CD1c-positive myeloid dendritic cell (primary cell): ENCODE measurements around the gene TCEANC2.
"Not testable (repeated sequence)": the region's sequence is repeated elsewhere in the genome, so short reads cannot be mapped to it uniquely, and the experiment has no call there.

Experiments
- DNase-seq: peaks from one replicate; pipeline ENCODE4 v3.0.0-alpha.2; 2016; ENCODE audit errors: extremely low spot score

Gene TCEANC2

DNA sequence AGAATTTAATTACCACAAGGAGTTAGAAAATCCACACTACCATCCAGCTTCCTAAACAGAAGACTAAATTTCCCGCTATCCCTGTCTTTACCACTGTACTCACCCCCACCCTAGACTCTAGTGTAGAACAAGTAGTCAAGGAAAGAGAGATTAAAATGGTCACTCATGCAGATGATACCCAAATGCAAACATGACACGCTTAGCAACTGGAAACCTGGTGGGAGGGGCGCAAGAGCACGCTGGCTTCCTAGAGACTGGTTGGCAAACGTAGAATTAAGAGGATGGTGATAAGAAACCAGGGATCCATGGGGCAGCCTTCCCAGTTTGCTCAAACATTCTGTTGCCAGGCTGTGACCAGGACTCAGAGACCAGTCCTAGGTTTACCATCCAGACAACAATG lies 25.6 kb upstream of the TCEANC2 start:
- no peak for DNase-seq

DNA sequence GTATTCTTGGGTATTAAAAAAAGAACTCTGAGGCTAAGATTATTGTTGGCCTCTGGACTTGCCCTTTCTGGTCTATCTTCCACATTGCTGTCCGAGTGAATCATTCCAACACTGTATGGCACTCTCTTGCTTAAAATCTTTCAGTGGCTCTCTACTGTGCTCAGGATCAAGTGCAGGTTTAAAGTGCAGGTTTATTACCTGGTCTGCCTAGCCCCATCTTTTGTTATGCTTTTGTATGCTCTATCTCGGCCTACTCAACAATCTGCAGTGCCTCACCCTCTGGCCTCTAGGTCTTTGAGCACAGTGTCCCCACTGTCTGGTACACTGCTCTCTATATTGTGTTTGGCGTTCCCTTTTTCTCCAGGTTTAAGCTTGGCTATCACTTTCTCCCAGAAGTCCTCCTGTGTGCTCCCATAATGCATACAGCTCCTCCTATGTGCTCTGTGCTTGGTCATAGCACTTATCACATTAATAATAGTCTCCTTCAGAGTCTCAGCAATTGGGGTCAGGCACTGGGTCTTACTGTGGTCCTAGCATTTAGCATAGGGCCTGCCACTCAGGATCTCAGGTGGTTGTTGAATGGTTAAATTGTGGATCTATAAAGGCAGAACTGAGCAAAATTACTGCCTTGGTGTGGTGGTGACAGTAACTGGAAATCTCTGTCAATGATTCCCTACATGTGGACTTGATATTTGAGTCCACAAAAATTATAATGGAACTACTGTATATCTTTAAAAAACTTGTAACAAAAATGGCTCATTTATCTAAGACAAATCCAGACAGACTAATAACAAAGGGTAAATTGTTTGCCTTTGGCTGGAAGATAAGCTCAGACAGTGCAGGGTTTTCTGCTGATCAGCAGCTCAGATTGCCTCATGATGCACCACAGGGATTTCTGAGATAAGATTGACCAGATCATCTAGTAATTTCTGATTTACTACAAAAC lies 24.8 kb upstream of the TCEANC2 start:
- DNase-seq = no peak

DNA sequence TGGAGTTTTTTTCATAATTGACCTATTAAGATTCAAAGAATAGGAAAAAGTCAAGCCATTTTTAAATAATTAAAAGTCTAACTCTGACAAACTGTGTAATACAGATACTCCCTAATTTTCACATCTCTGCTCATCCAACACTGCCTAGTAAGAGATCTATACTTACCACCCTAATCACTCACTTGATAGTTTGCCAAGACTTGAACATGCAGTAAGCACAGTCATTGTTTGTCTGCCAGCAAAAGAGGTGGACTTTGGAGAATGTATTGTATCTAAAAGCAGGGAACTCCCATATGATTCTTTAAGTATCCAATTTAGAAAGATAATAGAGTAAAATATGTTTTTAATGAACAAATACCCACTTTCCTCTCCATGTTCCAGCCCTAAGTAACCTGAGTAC lies 15.9 kb upstream of the TCEANC2 start:
- DNase-seq = no peak

DNA sequence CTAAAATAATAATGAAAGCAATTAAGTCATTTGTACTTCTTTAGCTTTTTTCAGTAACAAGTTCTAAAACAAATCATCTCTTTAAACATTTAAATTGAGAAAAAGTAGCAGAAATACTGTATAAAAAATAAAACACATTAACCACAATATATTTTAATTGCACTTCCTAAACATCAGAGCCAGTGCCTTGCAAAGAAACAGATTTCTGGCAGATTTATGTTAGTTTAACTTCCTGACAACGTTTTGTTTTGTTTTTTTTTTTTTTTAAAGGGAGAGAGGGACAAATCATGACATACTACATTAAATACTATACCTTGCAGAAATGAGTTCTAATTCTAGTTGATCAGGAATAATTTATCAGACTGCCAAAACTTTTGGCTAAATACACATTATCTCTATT lies 11.6 kb upstream of the TCEANC2 start:
- no peak for DNase-seq

DNA sequence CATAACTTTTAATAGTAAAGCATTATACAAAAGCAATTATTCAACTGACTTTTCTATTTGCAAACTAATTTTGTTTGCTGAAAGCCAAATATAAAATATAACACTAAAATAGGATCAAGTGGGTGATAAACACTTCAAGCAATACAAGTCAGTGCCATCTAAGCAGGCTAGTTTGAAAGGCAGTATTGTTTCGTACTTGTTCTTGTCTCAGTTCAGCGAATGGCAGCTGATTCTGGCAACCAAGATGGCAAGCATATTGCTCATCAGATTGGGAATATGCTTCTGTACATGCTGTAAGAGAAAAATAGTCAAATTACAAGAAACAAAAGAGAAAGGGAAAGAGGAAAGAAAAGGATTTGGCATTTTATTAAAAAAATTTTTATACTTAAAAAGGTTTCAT lies 7.9 kb upstream of the TCEANC2 start:
- DNase-seq = no peak

DNA sequence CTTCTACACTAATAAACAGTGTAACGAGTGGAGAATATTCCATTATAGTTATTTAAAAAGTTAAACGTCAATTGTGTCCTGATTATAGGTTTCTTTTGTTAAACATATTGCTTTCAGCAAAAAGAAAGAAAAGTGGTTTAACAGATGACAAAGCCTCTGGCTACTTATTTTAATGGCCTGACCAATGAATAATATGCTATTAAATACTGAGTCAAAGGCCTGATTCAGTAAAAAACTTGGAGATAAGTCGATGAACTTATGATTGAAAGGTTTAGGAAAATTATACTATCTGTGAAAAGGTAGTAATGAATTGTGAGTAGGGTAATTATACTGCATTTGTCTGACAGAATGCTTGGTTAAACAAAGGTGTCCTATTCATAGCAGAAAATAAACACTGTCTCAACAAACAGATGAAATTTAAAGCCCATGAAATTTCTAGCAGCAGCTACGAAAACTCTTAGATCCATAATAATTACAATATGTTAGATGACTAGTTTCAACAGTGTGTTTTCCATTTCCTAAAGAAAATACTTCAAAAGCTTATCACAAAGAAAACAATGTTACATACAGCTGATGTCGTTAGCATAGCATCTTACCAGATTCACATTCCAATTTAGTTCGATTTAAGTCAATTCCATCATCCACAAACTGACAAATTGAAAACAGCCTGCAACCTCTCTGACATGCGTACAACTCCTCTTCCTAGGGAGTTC lies 6.6 kb upstream of the TCEANC2 start:
- DNase-seq = no peak

DNA sequence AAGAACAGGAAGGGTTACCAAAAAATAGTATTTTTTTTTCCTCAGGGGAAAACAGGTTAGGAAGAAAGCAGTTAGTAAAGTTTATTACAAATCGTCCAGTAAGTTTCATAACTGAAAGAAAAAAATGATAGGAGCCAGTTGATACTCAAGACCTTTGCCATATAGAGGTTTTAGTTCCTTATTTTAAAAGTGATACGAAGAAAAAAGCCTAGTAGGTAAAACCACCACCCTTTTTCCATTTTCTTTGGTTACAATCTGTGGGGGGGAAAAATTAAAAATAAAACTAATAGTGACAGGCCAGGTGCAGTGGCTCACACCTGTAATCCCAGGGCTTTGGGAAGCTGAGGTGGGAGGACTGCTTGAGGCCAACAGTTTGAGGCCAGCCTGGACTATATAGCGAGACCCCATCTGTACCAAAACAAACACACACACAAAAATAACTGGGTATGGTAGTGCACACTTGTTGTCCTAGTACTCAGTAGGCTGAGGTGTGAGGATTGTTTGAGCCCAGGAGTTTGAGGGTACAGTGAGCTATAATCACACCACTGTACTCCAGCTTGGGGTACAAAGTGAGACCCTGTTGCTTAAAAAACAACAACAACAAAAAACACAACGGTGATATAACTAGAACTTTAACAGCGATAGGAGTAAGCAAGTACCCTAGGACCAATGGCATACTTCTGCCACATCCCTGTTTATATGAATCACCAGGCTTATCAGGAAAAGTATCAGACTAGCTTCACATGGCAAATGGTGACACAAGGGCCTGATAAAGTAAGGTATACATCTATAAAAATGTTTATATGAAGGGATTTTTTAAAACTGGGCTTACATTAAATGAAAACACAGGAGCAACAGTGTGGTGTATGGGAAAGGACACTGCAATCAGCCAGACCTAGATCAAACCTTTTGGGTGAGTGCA lies 5.8 kb upstream of the TCEANC2 start:
- peak; percentile 5 for DNase-seq

DNA sequence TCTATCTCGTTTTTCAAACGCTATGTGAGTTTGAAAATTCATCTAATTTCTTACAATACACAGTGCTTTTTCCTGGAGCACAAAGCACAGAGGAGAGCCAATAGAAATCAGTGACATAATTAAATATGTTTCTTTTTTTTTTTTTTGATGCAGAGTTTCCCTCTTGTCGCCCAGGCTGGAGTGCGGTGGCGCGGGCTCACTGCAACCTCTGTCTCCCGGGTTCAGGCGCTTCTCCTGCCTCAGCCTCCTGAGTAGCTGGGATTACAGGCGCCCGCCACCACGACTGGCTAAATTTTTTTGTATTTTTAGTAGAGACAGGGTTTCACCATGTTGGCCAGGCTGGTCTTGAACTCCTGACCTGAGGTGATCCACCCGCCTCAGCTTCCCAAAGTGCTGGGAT lies 3.0 kb upstream of the TCEANC2 start:
- not testable (repeated sequence) for DNase-seq

DNA sequence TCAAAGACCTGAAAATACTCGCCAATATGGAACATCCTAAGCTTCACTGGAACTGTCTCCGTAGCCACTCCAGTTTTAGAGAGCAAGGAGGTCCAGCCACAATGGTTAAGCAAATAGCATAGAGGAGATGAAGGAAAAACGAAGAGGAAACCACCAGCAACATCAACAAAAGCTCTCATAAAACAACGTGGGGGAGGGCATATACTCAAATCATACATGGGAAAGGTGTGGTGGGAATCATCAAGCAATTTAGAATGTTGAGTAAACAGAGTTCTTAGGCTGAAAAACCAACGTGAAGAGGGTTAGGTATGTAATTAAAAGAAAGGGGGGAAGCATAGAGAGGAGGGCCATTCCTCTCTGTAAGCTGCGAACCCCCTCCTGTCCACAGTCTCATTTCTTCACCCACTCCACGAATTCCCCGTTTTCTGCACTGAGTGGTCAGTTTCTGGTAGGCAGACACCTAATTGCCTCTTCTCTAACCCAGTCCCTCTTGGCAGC lies 1.4 kb upstream of the TCEANC2 start:
- peak; percentile 2 for DNase-seq

DNA sequence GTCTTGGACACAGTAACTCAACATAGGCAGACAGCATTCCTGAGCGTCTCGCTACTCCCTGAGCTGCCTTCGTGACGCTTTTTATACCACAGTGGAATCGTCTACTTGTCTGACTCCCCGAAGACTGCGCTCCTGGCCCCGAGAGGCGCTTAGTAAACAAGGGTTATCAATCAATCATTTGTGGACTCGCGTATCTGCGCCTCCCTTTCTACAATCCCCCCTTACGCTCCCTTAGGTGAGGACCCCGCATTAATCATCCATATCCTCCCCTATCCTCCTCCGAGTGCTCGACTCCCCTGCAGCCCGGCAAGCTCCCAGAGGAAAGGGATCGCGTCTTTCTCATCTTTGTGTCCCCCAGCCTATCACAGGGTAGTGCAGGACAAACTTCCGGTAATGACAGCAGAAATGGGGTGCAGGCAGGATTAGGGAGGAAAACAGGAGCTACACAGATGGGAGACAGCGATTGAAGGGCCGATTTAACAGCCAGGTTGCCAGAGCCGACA lies 926 bp upstream of the TCEANC2 start:
- peak; percentile 64 for DNase-seq

DNA sequence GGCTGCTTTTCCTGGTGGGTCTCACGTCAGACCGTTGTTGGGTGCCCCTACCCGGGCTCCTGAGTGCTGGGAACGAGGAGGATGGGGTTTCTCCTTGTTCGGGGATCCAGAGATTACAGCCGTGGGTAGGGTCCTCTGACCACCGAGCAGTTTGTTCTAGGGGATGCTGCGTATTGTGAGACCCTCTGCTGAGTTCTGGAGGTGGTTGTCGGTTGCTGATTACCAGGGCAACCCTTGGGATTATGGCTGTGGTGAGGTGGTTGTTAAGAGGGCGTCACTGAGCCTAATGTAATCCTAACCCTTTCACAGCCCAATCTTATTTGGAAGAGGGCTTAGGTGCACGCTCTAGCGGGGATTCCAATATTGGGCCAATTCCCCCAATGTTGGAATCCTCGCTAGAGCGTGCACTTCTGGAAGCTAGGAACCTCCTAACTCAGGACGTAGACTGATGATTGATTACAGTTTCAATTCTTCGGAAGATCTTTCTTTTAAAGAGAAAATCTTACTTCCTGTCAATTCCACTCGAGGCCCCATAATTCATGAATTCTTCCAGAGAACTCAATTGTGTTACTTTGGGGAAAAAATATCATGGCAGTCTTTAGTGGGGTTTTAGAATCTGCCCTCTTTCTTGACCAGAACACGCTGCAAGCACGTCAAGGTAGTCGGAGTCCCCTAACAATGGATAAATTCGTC lies 483 bp downstream of the TCEANC2 start:
- DNase-seq = peak; percentile 20

DNA sequence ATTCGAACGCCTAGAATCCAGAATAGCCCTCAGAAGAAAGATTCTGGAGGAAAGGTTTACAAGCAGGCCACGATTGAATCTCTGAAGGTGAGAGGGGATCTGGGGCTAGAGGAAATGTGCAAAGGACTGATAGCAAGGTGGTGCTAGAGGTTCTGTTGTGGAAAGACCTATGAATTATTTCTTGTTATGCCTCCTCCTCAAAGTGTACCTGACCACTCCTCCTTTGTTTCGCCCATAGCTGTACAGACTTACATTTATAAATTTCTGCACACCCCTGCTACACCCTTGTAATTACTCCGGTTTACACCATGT lies 986 bp downstream of the TCEANC2 start:
- no peak for DNase-seq

DNA sequence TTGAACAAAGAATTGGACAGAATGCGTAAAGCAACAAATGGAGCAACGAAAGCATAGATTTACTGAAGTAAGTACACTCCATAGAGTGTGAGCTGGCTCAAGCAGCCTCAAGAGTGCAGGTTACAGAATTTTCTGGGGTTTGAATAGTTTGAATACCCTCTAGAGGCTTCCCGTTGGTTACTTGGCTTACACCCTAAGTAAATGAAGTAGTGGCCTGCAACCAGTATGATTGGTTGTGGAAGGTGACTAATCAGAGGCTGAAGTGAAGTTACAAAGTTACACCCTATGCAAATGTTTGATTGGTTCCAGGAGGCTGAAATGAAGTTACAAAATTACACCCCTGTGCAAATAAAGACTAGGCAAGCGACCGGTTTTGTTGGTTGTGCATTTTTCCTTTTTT lies 10.9 kb downstream of the TCEANC2 start:
- DNase-seq = no peak

DNA sequence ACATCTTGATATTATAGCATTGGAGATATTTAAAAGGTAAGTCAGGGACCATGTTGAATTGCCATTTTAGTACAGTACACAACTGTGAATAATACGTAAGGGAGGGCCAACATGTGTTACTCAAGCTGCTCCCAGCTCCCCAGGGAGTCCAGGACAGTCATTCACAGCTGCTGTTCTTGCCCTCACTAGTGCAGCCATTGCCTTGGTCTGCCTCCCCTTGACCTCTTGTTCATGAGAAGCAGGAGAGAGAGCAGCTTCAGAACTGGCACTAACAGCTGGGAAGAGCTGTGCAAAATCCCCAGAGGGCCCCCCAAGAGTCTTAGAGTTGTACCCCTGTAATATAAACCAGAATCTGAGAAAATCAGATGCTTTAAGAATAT lies 16.4 kb downstream of the TCEANC2 start:
- no peak for DNase-seq

DNA sequence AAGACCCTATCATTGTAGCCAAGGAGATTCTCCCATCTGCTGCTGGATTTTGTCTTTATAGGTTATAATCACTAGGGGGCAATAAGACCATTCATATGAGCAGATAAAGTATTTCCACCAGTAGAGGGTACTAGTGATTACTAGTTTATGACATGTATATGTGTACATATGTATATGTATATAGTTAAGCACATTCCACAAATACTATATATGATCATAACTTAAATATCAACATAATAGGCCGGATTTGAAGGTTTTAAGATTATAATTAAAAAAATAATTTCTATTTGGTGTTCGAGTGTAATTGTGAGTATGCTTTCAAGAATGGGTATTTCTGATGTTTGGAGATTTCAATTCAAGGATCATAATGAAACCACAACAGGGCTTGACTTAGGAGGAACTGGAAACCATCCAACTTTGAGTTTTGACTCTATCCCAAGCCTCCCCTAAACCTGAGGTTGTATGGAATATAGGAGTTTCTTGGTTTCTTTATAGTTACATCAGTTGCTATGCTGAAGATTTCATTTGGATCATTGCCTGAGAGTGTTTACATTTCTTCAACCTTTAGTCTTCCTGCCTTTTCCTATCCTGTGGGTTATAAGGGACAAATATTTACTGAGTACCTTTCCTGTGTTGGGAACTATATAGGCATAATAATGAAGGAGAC lies 16.9 kb downstream of the TCEANC2 start:
- peak; percentile 65 for DNase-seq

DNA sequence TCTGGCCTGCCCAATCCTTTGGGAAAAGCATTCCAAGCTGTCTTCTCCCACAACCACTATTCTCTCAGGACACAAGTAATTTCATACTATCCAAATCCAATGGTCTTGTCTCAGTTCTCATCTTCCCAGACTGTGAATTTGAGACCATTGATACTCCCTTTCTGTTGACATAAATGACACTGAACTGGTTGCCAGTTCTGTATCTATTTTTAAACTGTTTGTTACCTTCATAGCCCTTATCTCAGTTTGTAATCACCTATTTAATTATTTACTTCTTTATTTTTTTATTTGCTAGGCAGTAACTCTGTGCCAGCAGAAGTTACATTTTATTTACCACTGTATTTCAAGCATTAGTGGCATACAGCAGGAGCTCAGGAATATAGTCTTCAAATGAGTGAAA lies 24.0 kb downstream of the TCEANC2 start:
- no peak for DNase-seq

DNA sequence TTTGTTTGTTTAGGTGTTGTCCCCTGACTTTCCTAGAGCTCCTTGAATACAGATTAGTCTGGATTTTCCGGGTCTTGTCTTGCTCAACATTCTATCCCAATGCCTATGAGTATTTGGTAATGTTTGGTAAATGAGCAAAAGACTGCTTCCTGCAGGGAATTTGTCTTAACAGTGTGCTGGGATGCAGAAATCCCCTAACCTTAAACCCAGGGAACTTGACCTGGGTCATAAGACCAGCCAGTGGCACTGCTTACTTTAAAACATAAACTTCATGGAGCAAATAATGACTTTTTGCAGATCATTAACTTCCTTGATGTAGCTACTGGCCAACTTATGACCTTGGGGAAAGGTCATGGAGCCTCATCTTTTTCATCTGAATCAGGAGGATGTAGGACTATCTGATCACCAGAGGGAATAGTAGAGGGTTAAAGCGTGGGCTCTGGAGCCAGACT lies 27.2 kb downstream of the TCEANC2 start:
- no peak for DNase-seq

DNA sequence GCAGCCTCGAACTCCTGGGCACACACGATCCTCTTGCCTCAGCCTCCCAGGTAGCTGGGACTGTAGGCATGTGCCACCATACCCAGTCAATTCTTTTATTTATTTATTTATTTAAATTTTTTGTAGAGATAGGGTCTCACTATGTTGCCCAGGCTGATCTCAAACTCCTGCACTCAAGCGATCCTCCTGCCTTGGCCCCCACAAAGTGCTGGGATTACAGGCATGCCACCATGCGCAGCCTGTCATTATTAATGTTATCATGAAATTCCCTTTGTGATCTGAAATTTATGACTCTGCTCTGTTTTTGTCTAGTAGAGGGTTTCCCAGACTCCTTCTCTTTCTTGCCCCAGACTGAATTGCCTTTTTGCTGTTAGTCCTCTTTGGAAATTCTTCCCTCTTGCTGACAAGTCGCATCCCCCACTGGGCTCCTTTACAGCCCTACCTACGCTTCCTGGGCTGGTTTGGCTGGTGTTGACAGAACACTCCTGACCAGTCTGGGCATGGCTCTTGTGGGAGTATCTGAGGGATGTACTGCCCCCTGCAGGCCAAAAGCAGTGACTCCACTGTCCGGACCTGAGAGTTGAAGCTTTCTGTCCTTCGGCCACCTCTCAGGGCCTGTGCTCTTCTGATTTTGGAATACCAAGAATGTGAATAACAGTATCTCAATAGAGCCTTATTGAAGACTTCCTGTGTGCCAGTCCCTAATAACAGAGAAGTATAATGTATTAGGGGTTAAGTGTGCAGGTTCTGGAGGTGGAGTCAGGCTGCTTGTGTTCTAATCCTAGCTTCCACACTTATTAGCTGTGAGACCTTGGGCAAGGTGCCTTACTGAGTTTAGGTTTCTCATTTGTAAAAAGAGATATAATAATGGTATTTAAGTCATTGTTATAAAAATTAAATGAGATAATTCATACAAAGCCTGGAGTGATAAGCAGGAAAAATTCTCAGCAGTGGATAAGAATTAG lies 28.2 kb downstream of the TCEANC2 start:
- DNase-seq = peak; percentile 70

DNA sequence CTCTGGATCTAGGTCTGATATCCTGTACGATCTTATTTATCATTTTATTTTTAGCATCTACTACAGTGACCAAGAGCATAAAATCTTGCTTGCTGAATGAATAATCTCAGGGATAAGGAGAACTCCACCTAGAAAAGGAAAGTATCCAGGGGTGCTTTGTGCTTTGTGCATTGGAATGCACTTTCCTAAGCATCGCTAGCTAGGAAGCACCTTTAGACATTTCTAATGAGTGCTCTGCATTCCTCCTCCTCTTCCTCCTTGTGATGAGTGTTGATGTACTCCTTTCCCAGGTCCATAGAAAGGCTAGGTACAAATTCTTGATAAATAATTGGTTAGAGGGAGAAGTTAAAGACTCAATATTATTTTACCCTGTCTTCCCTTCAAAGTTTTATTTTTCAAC lies 31.4 kb downstream of the TCEANC2 start:
- DNase-seq = no peak
